Esophagus squamous epithelium (tissue), 5 donors: ENCODE results near the gene TNS1. TPM values are rescaled to one million over a fixed set of nuclear protein-coding genes. Genes with fewer than 3 reads are reported as not detected.
A peak's percentile ranks its signal among the peaks of the same experiment; 100 is the strongest.

Experiments
- DNase-seq: peaks from one replicate; lab custom pipeline; 2025; lab: John Stamatoyannopoulos, UW
- H3K27ac ChIP-seq, 4 donors: fragments of 200-600 bp; sonication (generic); one replicate each; pipeline ENCODE4 v1.5.1; 2016 to 2019; ENCODE audit warnings: mild to moderate bottlenecking in 1 of 4
- H3K27me3 ChIP-seq, 4 donors: fragments of 200-600 bp; sonication (generic); 1 replicate in 3 of 4; 2 replicates in 1 of 4; pipeline versions ENCODE4 v1.5.1 to v1.6.0; 2017 to 2021; ENCODE audit warnings: antibody characterized with exemption in 1 of 4
- H3K36me3 ChIP-seq, 3 donors: fragments of 200-600 bp; sonication (generic); one replicate each; pipeline ENCODE4 v1.5.1; 2016 to 2019
- H3K4me1 ChIP-seq, 3 donors: fragments of 200-600 bp; sonication (generic); one replicate each; pipeline ENCODE4 v1.5.1; 2017 to 2019
- H3K4me3 ChIP-seq, 4 donors: fragments of 200-600 bp; sonication (generic); 1 replicate in 3 of 4; 2 replicates in 1 of 4; pipeline ENCODE4 v1.5.1; 2016 to 2019; ENCODE audit warnings: mild to moderate bottlenecking in 2 of 4, moderate library complexity in 1 of 4
- H3K9me3 ChIP-seq, 3 donors: fragments of 200-600 bp; sonication (generic); one replicate each; pipeline ENCODE4 v1.5.1; 2016 to 2019
- POLR2A ChIP-seq, 4 donors: fragments of 450-650 bp; IDR thresholded peaks; one replicate each; pipeline ENCODE4 v1.6.1; 2017; ENCODE audit warnings: antibody characterized with exemption in 4 of 4, mild to moderate bottlenecking in 4 of 4, moderate library complexity in 3 of 4
- WGBS, 2 donors: methylation state at CpG; one replicate each; pipeline ENCODE4 v1.1.5; 2018; 5-methylcytosine and 5-hydroxymethylcytosine counted together
- intact Hi-C: fragments of 100-400 bp; cut with DNase I; formaldehyde crosslinking; loops from one replicate; pipeline ENCODE4 v1.15.0; 2022
- total RNA-seq, 4 donors: library from RNA; depleted of rRNA; stranded (reverse); fragments of >200 nt; gene quantifications; one replicate each; pipeline ENCODE4 v1.1.0, GENCODE V29; 2016
- TF ChIP-seq, protein P1 (sequence below), 6 experiments: fragments of 450-650 bp in 4 of 6; fragments of 200-600 bp in 2 of 6; sonication (generic) in 2 of 6; IDR thresholded peaks; one replicate each; pipeline ENCODE4 v1.5.1; 2016 to 2019; ENCODE audit warnings: antibody characterized with exemption in 6 of 6, mild to moderate bottlenecking in 4 of 6, moderate library complexity in 4 of 6
- donor health status: DM: yes; HTN: yes; CAD: no.

TNS1 gene
- total RNA-seq, 4 donors from 2014 or later: 34.7 to 201 (median 59.2) TPM

DNA sequence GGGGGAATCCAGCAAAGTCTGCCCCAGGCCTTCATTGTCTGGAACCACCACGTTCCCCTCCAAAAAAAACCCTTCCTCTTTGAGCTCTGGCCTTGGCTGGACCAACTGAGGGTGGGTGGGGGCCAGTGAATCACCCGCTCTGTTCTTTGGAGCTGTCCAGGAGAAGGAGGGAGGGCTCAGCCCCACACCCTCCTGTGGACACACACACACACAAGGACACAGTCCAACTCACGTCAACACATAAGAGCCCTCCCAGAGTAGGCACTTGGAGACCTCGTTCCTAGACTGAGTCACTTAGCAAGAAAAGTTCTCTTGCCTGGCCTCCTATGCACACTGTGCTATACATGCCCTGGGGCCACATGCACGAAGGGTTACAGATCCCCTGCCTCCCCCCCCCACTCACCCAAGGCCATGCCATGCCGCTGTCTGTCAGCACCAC is 1.2 kb upstream of the TNS1 start:
- Histone ChIP-seq H3K9me3 (no peaks in the 10 kb centered on the region), H3K36me3 (no peaks in the 10 kb centered on the region), H3K27me3 (peaks cover 0 to 16% (median 0%) of the 10 kb centered on the region in 4 donors), H3K4me3 (no peak overlapping the region), H3K27ac (peak overlapping the region; percentile 66 to 90 (median 80)), H3K4me1 (peaks cover 26 to 98% (median 50%) of the 10 kb centered on the region in 3 donors)
- WGBS, 2 donors: 19 to 37% methylated on average over 2 to 5 of the region's 6 CpGs
- intact Hi-C loops: no loop called here
- no peak for DNase-seq
- no peak for TF ChIP-seq POLR2A (IDR thresholded peaks at IDR 0.05)
- TF ChIP-seq, protein P1, sequence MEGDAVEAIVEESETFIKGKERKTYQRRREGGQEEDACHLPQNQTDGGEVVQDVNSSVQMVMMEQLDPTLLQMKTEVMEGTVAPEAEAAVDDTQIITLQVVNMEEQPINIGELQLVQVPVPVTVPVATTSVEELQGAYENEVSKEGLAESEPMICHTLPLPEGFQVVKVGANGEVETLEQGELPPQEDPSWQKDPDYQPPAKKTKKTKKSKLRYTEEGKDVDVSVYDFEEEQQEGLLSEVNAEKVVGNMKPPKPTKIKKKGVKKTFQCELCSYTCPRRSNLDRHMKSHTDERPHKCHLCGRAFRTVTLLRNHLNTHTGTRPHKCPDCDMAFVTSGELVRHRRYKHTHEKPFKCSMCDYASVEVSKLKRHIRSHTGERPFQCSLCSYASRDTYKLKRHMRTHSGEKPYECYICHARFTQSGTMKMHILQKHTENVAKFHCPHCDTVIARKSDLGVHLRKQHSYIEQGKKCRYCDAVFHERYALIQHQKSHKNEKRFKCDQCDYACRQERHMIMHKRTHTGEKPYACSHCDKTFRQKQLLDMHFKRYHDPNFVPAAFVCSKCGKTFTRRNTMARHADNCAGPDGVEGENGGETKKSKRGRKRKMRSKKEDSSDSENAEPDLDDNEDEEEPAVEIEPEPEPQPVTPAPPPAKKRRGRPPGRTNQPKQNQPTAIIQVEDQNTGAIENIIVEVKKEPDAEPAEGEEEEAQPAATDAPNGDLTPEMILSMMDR (IDR thresholded peaks at IDR 0.05): no peak

DNA sequence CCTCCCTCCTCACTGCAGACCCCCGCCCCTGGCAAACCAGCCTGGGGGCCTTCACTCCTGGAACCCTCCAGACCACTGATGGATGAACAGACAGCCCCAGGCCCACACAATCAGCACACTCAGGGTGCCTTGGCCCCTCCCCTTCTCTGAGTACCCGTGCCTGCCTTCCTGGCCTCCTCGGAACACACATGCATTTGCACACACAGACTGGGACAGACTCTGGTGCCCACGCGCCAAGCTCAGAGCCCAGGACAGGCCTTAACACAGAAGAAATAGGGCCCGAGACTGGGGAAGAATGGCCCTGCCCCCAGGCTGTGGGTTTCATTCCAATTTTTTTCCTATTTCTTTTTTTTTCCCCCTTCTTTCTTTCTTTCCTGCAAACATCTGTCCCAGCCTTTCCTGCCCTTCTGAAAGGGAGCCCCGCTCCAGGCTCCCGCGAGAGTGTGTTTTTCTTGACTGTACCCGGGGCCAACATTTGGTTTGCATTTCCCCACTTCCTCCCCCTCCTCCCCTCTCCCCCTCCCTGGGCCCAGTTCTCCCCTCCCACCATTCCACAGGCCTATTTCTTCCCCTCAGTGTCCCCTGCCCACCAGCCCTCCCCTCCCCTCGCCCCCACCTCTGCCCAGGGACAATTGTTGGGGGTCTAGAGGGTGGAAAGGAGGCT is 618 bp upstream of the TNS1 start:
- intact Hi-C loops: no loop called here
- no peak for DNase-seq
- TF ChIP-seq, protein P1 (IDR thresholded peaks at IDR 0.05): no peak
- no peak for TF ChIP-seq POLR2A (IDR thresholded peaks at IDR 0.05)
- WGBS, 2 donors: 16 to 22% methylated on average over 9 to 10 of the region's 11 CpGs
- Histone ChIP-seq H3K36me3 (no peaks in the 10 kb centered on the region), H3K4me3 (peak overlapping the region in 3 of 4 donors; percentile 39 to 62 (median 41)), H3K27me3 (peaks cover 0 to 10% (median 0%) of the 10 kb centered on the region in 4 donors), H3K27ac (peak overlapping the region; percentile 66 to 90 (median 80)), H3K4me1 (peaks cover 26 to 94% (median 50%) of the 10 kb centered on the region in 3 donors), H3K9me3 (no peaks in the 10 kb centered on the region)

DNA sequence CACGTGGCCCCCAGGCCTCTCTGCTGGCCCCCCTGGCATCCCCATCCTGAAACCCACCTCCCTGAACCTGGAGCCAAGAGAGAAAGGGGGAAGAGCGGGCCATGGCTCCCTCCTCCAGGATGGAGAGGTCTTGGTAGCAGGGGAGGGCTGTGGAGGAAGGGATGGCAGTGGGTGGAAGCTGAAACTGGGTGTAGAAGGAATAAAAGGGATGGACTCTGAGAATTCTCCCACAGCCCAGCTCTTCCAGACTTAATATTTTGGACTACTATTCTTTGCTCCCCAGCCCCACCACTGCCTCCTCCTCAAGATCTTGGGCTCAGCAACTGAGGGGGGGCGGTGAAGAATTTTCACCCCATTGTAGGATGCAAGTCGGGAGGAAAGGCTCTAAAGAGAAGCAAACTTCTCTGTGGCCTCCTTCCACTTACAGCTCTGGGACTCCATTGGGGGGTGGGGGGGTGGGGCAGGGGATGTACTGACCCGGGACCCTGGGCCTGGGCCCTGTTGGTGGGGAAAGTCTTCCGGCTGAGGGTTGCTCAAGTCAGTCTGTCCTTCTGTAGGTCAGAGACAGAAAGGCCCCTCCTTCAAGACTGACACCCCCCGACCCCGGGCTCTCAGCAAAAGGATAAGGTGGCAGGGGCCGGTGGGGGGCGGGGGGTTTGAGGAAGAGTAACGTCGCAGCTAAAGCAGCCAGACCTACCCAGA is 501 bp downstream of the TNS1 start:
- TF ChIP-seq POLR2A (IDR thresholded peaks at IDR 0.05): no peak
- TF ChIP-seq, protein P1 (IDR thresholded peaks at IDR 0.05): no peak
- Histone ChIP-seq H3K9me3 (no peaks in the 10 kb centered on the region), H3K4me3 (peak overlapping the region; percentile 9 to 62 (median 40)), H3K4me1 (peaks cover 26 to 94% (median 42%) of the 10 kb centered on the region in 3 donors), H3K27me3 (no peaks in the 10 kb centered on the region), H3K36me3 (no peaks in the 10 kb centered on the region), H3K27ac (peak overlapping the region; percentile 66 to 90 (median 80))
- DNase-seq: no peak
- intact Hi-C loops: no loop called here
- 47% methylated on average over 3 of the region's 12 CpGs; no CpG with 5 or more reads in 1 of the 2 donors for WGBS, 2 donors

- TF ChIP-seq POLR2A (IDR thresholded peaks at IDR 0.05): no peak
- TF ChIP-seq, protein P1 (IDR thresholded peaks at IDR 0.05): no peak
- no peak for DNase-seq
- Histone ChIP-seq H3K9me3 (no peaks in the 10 kb centered on the region), H3K27me3 (no peaks in the 10 kb centered on the region), H3K36me3 (no peaks in the 10 kb centered on the region), H3K4me3 (peak overlapping the region in 3 of 4 donors; percentile 39 to 62 (median 41)), H3K4me1 (peaks cover 29 to 94% (median 45%) of the 10 kb centered on the region in 3 donors), H3K27ac (peak overlapping the region; percentile 15 to 90 (median 80))
- intact Hi-C loops: no loop called here
- 29 to 30% methylated on average over 3 to 4 of the region's 4 CpGs for WGBS, 2 donors
Measured at GRCh38 chr2:218001629-218002028, 1.2 kb downstream of the TNS1 start.

DNA sequence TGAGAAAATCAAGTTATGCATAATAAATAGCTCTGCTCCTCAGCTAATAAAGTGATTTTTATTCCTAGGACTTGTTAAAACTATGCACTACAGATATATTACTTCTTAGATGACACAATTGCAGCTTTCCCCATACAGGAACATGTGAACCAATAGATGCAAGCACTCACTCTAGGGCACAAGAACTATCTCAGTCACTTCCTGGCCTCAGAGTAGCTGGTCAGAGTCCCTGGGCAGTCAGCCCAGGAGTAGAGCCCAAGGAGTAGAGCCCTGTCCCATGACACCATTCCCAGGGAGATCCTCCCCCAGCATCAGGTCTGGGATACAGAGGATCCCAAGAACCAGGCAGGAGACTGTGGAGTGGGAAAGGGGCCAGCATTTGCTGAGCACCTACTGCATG is 2.7 kb downstream of the TNS1 start:
- no peak for DNase-seq
- Histone ChIP-seq H3K27me3 (no peaks in the 10 kb centered on the region), H3K4me3 (no peak overlapping the region), H3K27ac (peak overlapping the region in 3 of 4 donors; percentile 75 to 82 (median 79)), H3K9me3 (no peaks in the 10 kb centered on the region), H3K36me3 (no peaks in the 10 kb centered on the region), H3K4me1 (peaks cover 36 to 94% (median 46%) of the 10 kb centered on the region in 3 donors)
- TF ChIP-seq POLR2A (IDR thresholded peaks at IDR 0.05): no peak
- TF ChIP-seq, protein P1 (IDR thresholded peaks at IDR 0.05): no peak
- intact Hi-C loops: no loop called here
